H9 (cell line): ENCODE results near the gene EIF3K. TPM values are rescaled to one million over a fixed set of nuclear protein-coding genes. Genes with fewer than 3 reads are reported as not detected.

Source experiments
- DNase-seq: peaks from one replicate; pipeline ENCODE4 v3.0.0-alpha.2; 2017
- H2AFZ ChIP-seq: one replicate; pipeline ENCODE4 v1.6.1; 2013; ENCODE audit warnings: mild to moderate bottlenecking, low read length, control low read depth, moderate library complexity
- H2AK5ac ChIP-seq: 2 replicates; pipeline ENCODE4 v1.6.1; 2013; ENCODE audit warnings: low read length, control low read depth, mixed read lengths; ENCODE audit not compliant: insufficient read length
- H2BK120ac ChIP-seq: one replicate; pipeline ENCODE4 v1.6.1; 2013; ENCODE audit warnings: low read depth, mild to moderate bottlenecking, low read length, control low read depth, inconsistent platforms; ENCODE audit not compliant: poor library complexity, severe bottlenecking
- H2BK12ac ChIP-seq: 2 replicates; pipeline ENCODE4 v1.6.1; 2013; ENCODE audit warnings: low read length, control low read depth, mixed read lengths, low read depth; ENCODE audit not compliant: insufficient read length
- H2BK15ac ChIP-seq: 2 replicates; pipeline ENCODE4 v1.6.1; 2013; ENCODE audit warnings: low read depth, low read length, control low read depth
- H2BK20ac ChIP-seq: one replicate; pipeline ENCODE4 v1.6.1; 2013; ENCODE audit warnings: low read depth, mild to moderate bottlenecking, low read length, control low read depth, inconsistent platforms; ENCODE audit not compliant: poor library complexity, severe bottlenecking
- H2BK5ac ChIP-seq: 2 replicates; pipeline ENCODE4 v1.6.1; 2013; ENCODE audit warnings: low read length, control low read depth, mixed read lengths; ENCODE audit not compliant: insufficient read length
- H3K14ac ChIP-seq: 2 replicates; pipeline ENCODE4 v1.6.1; 2013; ENCODE audit warnings: low read length, control low read depth; ENCODE audit not compliant: insufficient read depth
- H3K18ac ChIP-seq: 2 replicates; pipeline ENCODE4 v1.6.1; 2013; ENCODE audit warnings: low read depth, mild to moderate bottlenecking, mixed read lengths, low read length, control low read depth; ENCODE audit not compliant: insufficient read length
- H3K23ac ChIP-seq: 2 replicates; pipeline ENCODE4 v1.6.1; 2013; ENCODE audit warnings: low read length, control low read depth, mixed read lengths, low read depth; ENCODE audit not compliant: insufficient read length
- H3K23me2 ChIP-seq: 2 replicates; pipeline ENCODE4 v1.6.1; 2013; ENCODE audit warnings: low read depth, mild to moderate bottlenecking, mixed read lengths, low read length, control low read depth; ENCODE audit not compliant: insufficient read length, poor library complexity, severe bottlenecking
- H3K27ac ChIP-seq: 2 replicates; pipeline ENCODE4 v1.5.1; 2013; ENCODE audit warnings: low read length, control low read depth, mixed read lengths, low read depth; ENCODE audit not compliant: insufficient read length
- H3K27me3 ChIP-seq: 2 replicates; pipeline ENCODE4 v1.6.1; 2013; ENCODE audit warnings: low read length, control low read depth, inconsistent platforms; ENCODE audit not compliant: insufficient read depth
- H3K4ac ChIP-seq: 2 replicates; pipeline ENCODE4 v1.6.1; 2013; ENCODE audit warnings: low read depth, mild to moderate bottlenecking, control low read depth, inconsistent platforms, low read length, moderate library complexity
- H3K4me1 ChIP-seq: 2 replicates; pipeline ENCODE4 v1.6.1; 2013; ENCODE audit warnings: low read length, control low read depth, inconsistent platforms; ENCODE audit not compliant: insufficient read depth
- H3K4me2 ChIP-seq: 2 replicates; pipeline ENCODE4 v1.6.1; 2013; ENCODE audit warnings: low read length, control low read depth, mixed read lengths; ENCODE audit not compliant: insufficient read length, insufficient read depth
- H3K56ac ChIP-seq: 2 replicates; pipeline ENCODE4 v1.6.1; 2013; ENCODE audit warnings: low read depth, mild to moderate bottlenecking, mixed read lengths, low read length, control low read depth; ENCODE audit not compliant: insufficient read length
- H3K79me1 ChIP-seq: 2 replicates; pipeline ENCODE4 v1.6.1; 2013; ENCODE audit warnings: low read depth, mild to moderate bottlenecking, moderate library complexity, low read length, control low read depth, inconsistent platforms; ENCODE audit not compliant: insufficient read depth, poor library complexity, severe bottlenecking
- H3K79me2 ChIP-seq: 2 replicates; pipeline ENCODE4 v1.6.1; 2013; ENCODE audit warnings: low read length, control low read depth, inconsistent platforms; ENCODE audit not compliant: insufficient read depth
- H3K9ac ChIP-seq: 2 replicates; pipeline ENCODE4 v1.6.1; 2013; ENCODE audit warnings: low read length, control low read depth, mixed read lengths; ENCODE audit not compliant: insufficient read length; ENCODE audit errors: extremely low read depth
- H3K9me3 ChIP-seq: one replicate; pipeline ENCODE4 v1.6.1; 2013; ENCODE audit warnings: low read depth, low read length, inconsistent platforms; ENCODE audit not compliant: control insufficient read depth
- H3T11ph ChIP-seq: one replicate; pipeline ENCODE4 v1.6.1; 2013; ENCODE audit warnings: mild to moderate bottlenecking, low read length, control low read depth, inconsistent platforms
- H4K20me1 ChIP-seq: one replicate; pipeline ENCODE4 v1.6.1; 2013; ENCODE audit not compliant: control insufficient read depth, insufficient read length, insufficient read depth
- H4K5ac ChIP-seq: 2 replicates; pipeline ENCODE4 v1.6.1; 2013; ENCODE audit warnings: low read depth, mild to moderate bottlenecking, mixed read lengths, low read length, control low read depth; ENCODE audit not compliant: insufficient read length
- H4K8ac ChIP-seq: replicated peaks from 2 replicates; pipeline ENCODE4 v1.6.1; 2013; ENCODE audit warnings: low read length, control low read depth, mixed read lengths, low read depth; ENCODE audit not compliant: insufficient read length
- H4K91ac ChIP-seq: 2 replicates; pipeline ENCODE4 v1.6.1; 2013; ENCODE audit warnings: low read depth, mild to moderate bottlenecking, moderate library complexity, mixed read lengths, low read length, control low read depth; ENCODE audit not compliant: insufficient read length
- H3K27ac Mint-ChIP-seq, 3 experiments: 2 replicates in 2 of 3; 3 replicates in 1 of 3; pipeline ENCODE4 v1.8.0; 2020 to 2021; ENCODE audit warnings: mixed read lengths in 3 of 3, mild to moderate bottlenecking in 1 of 3, moderate library complexity in 1 of 3
- H3K27me3 Mint-ChIP-seq: 2 replicates; pipeline ENCODE4 v1.8.0; 2021; ENCODE audit warnings: low read depth, mild to moderate bottlenecking, moderate library complexity, mixed read lengths
- H3K36me3 Mint-ChIP-seq, 3 experiments: 2 replicates in 2 of 3; 3 replicates in 1 of 3; pipeline ENCODE4 v1.8.0; 2020 to 2021; ENCODE audit warnings: low read depth in 3 of 3, mixed read lengths in 3 of 3; ENCODE audit not compliant: insufficient read depth in 1 of 3
- H3K4me1 Mint-ChIP-seq, 2 experiments: 2 replicates each; pipeline ENCODE4 v1.8.0; 2020; ENCODE audit warnings: mixed read lengths in 2 of 2
- H3K4me3 Mint-ChIP-seq, 2 experiments: 2 replicates in 1 of 2; 3 replicates in 1 of 2; pipeline ENCODE4 v1.8.0; 2020 to 2021; ENCODE audit warnings: mild to moderate bottlenecking in 2 of 2, mixed read lengths in 2 of 2, moderate library complexity in 1 of 2
- H3K9me3 Mint-ChIP-seq, 2 experiments: 2 replicates in 1 of 2; 3 replicates in 1 of 2; pipeline ENCODE4 v1.8.0; 2020; ENCODE audit warnings: mild to moderate bottlenecking in 2 of 2, mixed read lengths in 2 of 2, moderate library complexity in 1 of 2
- CTCF ChIP-seq: fragments of 200-600 bp; sonication (generic); conservative IDR thresholded peaks from 3 replicates; pipeline ENCODE4 v1.8.0; 2021; ENCODE audit warnings: antibody characterized with exemption, mild to moderate bottlenecking
- WGBS: extraction: QIAGEN DNeasy Blood & Tissue Kit; methylation state at CpG from one replicate; pipeline ENCODE4 v1.1.7; 2013; ENCODE audit warnings: missing lambda C conversion rate, low lambda C conversion rate, mixed read lengths; ENCODE audit not compliant: insufficient read length; ENCODE audit errors: extremely low coverage; 5-methylcytosine and 5-hydroxymethylcytosine counted together
- total RNA-seq: library from RNA; stranded (reverse); gene quantifications from 2 replicates; pipeline ENCODE4 v1.2.1, GENCODE V29; 2021

The EIF3K gene
- total RNA-seq, 1 experiment from 2014 or later, result 345 TPM

- H3T11ph ChIP-seq, result no peak overlapping the region
- Mint-ChIP-seq H3K4me3 (no peak overlapping the region), H3K9me3 (no peaks in the 10 kb centered on the region; a peak in 1 of 5 replicates), H3K36me3 (peaks cover 6 to 15% (median 8%) of the 10 kb centered on the region in 3 experiments), H3K4me1 (peaks cover 18 to 32% of the 10 kb centered on the region in 2 experiments), H3K27ac (peak overlapping the region in 1 of 3 experiments; percentile 43; a peak in 1 of 7 replicates), H3K27me3 (0 out of 2 replicates have a peak, but pooled peaks cover under 1% of the 10 kb centered on the region)
- H2AFZ ChIP-seq, result no peak overlapping the region
- H3K79me2 ChIP-seq, result peaks cover 4% of the 10 kb centered on the region; the same call in 1 of the 2 replicates
- H2BK20ac ChIP-seq, result no peak overlapping the region
- no peaks in the 10 kb centered on the region for H3K27me3 ChIP-seq
- no peak overlapping the region for H3K4me2 ChIP-seq
- WGBS, result no CpG with 5 or more reads among the region's 6 CpGs
- no peak overlapping the region for H4K5ac ChIP-seq
- DNase-seq, result no peak
- TF ChIP-seq CTCF, result no peak
- no peak overlapping the region for H3K18ac ChIP-seq
- H3K14ac ChIP-seq, result no peak overlapping the region
- H3K56ac ChIP-seq, result no peak overlapping the region
- no peak overlapping the region for H4K91ac ChIP-seq
- no peak overlapping the region for H2BK5ac ChIP-seq
- no peak overlapping the region for H2BK15ac ChIP-seq
- no peaks in the 10 kb centered on the region for H4K20me1 ChIP-seq
- no peak overlapping the region for H3K27ac ChIP-seq
- H2BK12ac ChIP-seq, result no peak overlapping the region
- no peak overlapping the region for H2BK120ac ChIP-seq
- no peaks in the 10 kb centered on the region for H3K9me3 ChIP-seq
- peaks cover 5% of the 10 kb centered on the region for H3K23me2 ChIP-seq
- no peak overlapping the region for H2AK5ac ChIP-seq
- H3K9ac ChIP-seq, result no peak overlapping the region
- H3K23ac ChIP-seq, result no peak overlapping the region
- no peak overlapping the region for H3K4ac ChIP-seq
- peaks cover 3% of the 10 kb centered on the region for H3K79me1 ChIP-seq
- peaks cover 4% of the 10 kb centered on the region; the same call in 1 of the 2 replicates for H3K4me1 ChIP-seq
- H4K8ac ChIP-seq, result no peak overlapping the region
These were observed 2.7 kb upstream of the EIF3K start for GRCh38 chr19:38616265-38616664.
